ENCODE results near the gene RGS1. TPM values are rescaled to one million over a fixed set of nuclear protein-coding genes. Genes with fewer than 3 reads are reported as not detected.

The RGS1 gene
- total and polyA plus RNA-seq, 8 donors = 1.8 to 39.3 (median 17.6) TPM

DNA sequence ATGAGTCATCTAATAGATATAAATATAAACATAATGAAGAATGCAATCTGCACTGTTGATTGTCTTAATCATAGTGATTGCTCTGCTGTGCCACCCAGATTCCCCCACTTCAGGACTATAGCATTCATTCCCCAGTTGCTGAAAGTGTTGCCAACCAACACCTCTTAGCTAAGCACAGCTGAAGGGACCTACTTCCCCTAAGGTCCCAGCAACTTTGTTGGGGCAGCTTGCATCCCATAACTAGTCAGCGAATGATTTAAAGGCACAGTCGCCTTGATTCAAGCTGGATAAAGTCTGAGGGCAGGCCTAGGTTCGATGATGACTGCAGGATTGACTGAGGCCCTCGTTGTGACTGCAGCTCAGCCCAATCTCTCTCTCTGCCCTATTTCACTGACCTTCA lies 14.3 kb upstream of the RGS1 start:
- Histone ChIP-seq H3K27ac (no peak overlapping the region), H3K9me3 (no peaks in the 10 kb centered on the region), H3K4me3 (no peak overlapping the region), H3K27me3 (no peaks in the 10 kb centered on the region), H3K4me1 (peaks cover 0 to 6% (median 0%) of the 10 kb centered on the region in 4 donors), H3K36me3 (no peaks in the 10 kb centered on the region)
- TF ChIP-seq POLR2A (IDR thresholded peaks at IDR 0.05) (no peak), POLR2AphosphoS5 (IDR thresholded peaks at IDR 0.05) (no peak), EP300 (IDR thresholded peaks at IDR 0.05) (no peak)
- TF ChIP-seq, protein P1, sequence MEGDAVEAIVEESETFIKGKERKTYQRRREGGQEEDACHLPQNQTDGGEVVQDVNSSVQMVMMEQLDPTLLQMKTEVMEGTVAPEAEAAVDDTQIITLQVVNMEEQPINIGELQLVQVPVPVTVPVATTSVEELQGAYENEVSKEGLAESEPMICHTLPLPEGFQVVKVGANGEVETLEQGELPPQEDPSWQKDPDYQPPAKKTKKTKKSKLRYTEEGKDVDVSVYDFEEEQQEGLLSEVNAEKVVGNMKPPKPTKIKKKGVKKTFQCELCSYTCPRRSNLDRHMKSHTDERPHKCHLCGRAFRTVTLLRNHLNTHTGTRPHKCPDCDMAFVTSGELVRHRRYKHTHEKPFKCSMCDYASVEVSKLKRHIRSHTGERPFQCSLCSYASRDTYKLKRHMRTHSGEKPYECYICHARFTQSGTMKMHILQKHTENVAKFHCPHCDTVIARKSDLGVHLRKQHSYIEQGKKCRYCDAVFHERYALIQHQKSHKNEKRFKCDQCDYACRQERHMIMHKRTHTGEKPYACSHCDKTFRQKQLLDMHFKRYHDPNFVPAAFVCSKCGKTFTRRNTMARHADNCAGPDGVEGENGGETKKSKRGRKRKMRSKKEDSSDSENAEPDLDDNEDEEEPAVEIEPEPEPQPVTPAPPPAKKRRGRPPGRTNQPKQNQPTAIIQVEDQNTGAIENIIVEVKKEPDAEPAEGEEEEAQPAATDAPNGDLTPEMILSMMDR (IDR thresholded peaks at IDR 0.05) = no peak
- WGBS, 5 donors = 90 to 99% (median 94%) methylated on average over 4 of the region's 4 CpGs
- intact Hi-C loops (cut with DNase I; ENCODE audit: low total_unique reads) = no loop called here
- no peak for DNase-seq

DNA sequence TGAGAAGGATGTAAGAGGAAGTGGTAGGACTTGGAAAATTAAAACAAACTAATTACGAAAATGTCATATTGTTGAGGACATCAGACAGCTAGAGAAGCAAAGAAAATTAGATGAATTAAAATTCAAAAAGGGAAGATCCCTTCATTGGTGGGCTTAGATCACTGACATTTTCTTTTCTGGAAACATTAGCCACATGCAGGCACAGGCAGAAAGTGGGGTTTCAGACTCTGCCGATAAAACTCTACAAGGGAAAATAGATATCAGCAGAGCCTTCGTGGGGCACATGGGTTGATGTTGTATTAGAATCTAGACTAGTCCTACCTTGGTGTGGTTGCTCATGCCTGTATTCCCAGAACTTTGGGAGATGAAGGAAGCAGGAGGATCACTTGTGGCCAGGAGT lies 12.4 kb upstream of the RGS1 start:
- no peak for TF ChIP-seq POLR2AphosphoS5 (IDR thresholded peaks at IDR 0.05)
- no peak for TF ChIP-seq EP300 (IDR thresholded peaks at IDR 0.05)
- TF ChIP-seq, protein P1 (IDR thresholded peaks at IDR 0.05) = no peak
- TF ChIP-seq POLR2A (IDR thresholded peaks at IDR 0.05) = no peak
- intact Hi-C loops (cut with DNase I; ENCODE audit: low total_unique reads) = no loop called here
- no peak overlapping the region for H3K4me3 ChIP-seq
- no peak overlapping the region for H3K27ac ChIP-seq
- DNase-seq = no peak
- no peaks in the 10 kb centered on the region for H3K36me3 ChIP-seq
- H3K27me3 ChIP-seq = no peaks in the 10 kb centered on the region
- H3K9me3 ChIP-seq = no peaks in the 10 kb centered on the region
- H3K4me1 ChIP-seq = peaks cover 0 to 6% (median 0%) of the 10 kb centered on the region in 4 donors
- 83 to 96% (median 92%) methylated on average over 3 of the region's 3 CpGs for WGBS, 5 donors

DNA sequence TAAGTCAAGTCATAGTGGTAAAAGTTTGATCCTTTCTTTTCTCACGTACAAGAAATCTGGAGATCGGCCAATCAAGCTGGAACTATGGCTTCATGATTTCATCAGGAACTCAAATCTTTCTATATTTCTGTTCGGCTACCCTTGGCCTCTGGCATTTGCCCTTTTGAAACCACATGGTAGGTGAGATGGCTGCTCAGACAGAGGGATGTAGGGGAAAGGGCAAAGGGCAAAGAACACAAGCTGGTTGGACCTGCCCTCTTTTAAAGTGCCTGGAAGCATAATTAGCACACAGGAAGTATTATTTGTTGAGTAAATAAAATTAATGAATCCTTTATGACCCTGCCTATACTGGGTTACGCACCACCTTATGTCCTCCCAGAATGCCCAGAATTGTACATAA lies 11.5 kb upstream of the RGS1 start:
- H3K4me3 ChIP-seq = no peak overlapping the region
- no peaks in the 10 kb centered on the region for H3K36me3 ChIP-seq
- intact Hi-C loops (cut with DNase I; ENCODE audit: low total_unique reads) = no loop called here
- no peaks in the 10 kb centered on the region for H3K27me3 ChIP-seq
- WGBS, 5 donors = 78 to 84% (median 79%) methylated on average over 4 of the region's 4 CpGs
- TF ChIP-seq, protein P1 (IDR thresholded peaks at IDR 0.05) = no peak
- no peak for TF ChIP-seq POLR2A (IDR thresholded peaks at IDR 0.05)
- TF ChIP-seq EP300 (IDR thresholded peaks at IDR 0.05) = no peak
- no peak for TF ChIP-seq POLR2AphosphoS5 (IDR thresholded peaks at IDR 0.05)
- DNase-seq = no peak
- no peaks in the 10 kb centered on the region for H3K9me3 ChIP-seq
- H3K4me1 ChIP-seq = peaks cover 0 to 6% (median 0%) of the 10 kb centered on the region in 4 donors
- no peak overlapping the region for H3K27ac ChIP-seq

DNA sequence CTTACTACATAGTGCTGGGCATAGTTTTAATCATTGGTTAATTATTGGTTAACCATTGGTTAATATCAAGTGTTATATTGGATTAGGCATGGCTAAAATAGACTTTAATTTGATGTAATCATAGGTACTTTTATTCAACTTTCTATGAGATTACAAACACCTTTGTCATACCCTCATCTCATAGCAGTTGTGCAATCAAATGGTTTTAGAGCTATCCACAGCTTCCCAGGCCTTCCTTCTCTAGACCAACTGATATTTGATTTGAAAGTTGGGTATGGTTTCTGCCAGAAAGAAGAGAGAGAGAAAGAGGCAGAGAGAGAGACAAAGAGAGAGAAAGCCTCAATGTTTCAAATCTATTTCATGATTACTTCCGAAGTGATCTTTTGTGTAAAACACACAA lies 9.6 kb upstream of the RGS1 start:
- DNase-seq = no peak
- no peak overlapping the region for H3K27ac ChIP-seq
- no peaks in the 10 kb centered on the region for H3K36me3 ChIP-seq
- TF ChIP-seq POLR2A (IDR thresholded peaks at IDR 0.05) (no peak), EP300 (IDR thresholded peaks at IDR 0.05) (no peak), POLR2AphosphoS5 (IDR thresholded peaks at IDR 0.05) (no peak)
- TF ChIP-seq, protein P1 (IDR thresholded peaks at IDR 0.05) = no peak
- no peaks in the 10 kb centered on the region for H3K27me3 ChIP-seq
- peaks cover 0 to 11% (median 4%) of the 10 kb centered on the region in 4 donors for H3K9me3 ChIP-seq
- H3K4me3 ChIP-seq = no peak overlapping the region
- whole genome bisulfite sequencing, 5 donors = 89 to 100% (median 94%) methylated on average over 1 of the region's 1 CpG
- no peaks in the 10 kb centered on the region for H3K4me1 ChIP-seq
- intact Hi-C loops (cut with DNase I; ENCODE audit: low total_unique reads) = no loop called here
